PFSK-1 (cell line): ENCODE measurements around the gene SVIP.

Experiments used
- FOXP2 ChIP-seq: optimal IDR thresholded peaks from 2 replicates; pipeline ENCODE3; 2011; ENCODE audit warnings: borderline replicate concordance, control low read depth, inconsistent platforms; ENCODE audit not compliant: insufficient read depth; ENCODE audit errors: extremely low read length, extremely low read depth
- POLR2AphosphoS5 ChIP-seq: IDR thresholded peaks from 2 replicates; pipeline ENCODE4 v1.6.1; 2012; ENCODE audit warnings: low read depth, mild to moderate bottlenecking, control low read depth, low read length, moderate library complexity
- SIN3A ChIP-seq: IDR thresholded peaks from 2 replicates; pipeline ENCODE4 v1.6.1; 2012; ENCODE audit warnings: mild to moderate bottlenecking, low read length, moderate library complexity, borderline replicate concordance; ENCODE audit not compliant: insufficient read depth
- TAF1 ChIP-seq: IDR thresholded peaks from 2 replicates; pipeline ENCODE4 v1.6.1; 2012; ENCODE audit warnings: low read length, control low read depth, borderline replicate concordance; ENCODE audit not compliant: insufficient read depth
- TF ChIP-seq, protein P1 (sequence below), 2 experiments: IDR thresholded peaks; 2 replicates each; pipeline versions ENCODE4 v1.6.1 to v1.8.0; 2011 to 2012; ENCODE audit warnings: low read depth in 2 of 2, low read length in 2 of 2, control low read depth in 1 of 2, inconsistent platforms in 1 of 2, mild to moderate bottlenecking in 1 of 2, moderate library complexity in 1 of 2; ENCODE audit not compliant: insufficient read depth in 1 of 2

The SVIP gene

DNA sequence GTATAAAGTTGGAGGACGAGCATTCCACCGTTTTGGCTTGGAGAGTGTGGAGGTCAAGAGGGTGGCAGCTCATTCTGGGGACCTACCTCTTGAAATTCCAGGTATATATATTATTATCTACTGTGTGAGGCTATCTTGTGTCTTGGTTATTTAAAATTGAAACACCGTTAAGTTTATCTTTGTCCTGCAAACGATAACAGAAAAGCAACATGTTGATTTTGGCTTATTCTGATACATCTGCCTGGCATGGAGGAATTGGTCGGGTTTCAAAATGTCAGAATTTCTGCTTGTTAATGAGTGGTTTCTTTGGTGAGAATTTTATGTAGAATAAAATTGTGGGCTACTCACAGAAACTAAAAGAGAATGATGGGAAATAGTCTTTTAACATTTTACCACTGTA is 54.4 kb downstream of the SVIP start:
- TF ChIP-seq POLR2AphosphoS5 (no peak), FOXP2 (no peak), TAF1 (no peak), SIN3A (no peak)
- TF ChIP-seq, protein P1, sequence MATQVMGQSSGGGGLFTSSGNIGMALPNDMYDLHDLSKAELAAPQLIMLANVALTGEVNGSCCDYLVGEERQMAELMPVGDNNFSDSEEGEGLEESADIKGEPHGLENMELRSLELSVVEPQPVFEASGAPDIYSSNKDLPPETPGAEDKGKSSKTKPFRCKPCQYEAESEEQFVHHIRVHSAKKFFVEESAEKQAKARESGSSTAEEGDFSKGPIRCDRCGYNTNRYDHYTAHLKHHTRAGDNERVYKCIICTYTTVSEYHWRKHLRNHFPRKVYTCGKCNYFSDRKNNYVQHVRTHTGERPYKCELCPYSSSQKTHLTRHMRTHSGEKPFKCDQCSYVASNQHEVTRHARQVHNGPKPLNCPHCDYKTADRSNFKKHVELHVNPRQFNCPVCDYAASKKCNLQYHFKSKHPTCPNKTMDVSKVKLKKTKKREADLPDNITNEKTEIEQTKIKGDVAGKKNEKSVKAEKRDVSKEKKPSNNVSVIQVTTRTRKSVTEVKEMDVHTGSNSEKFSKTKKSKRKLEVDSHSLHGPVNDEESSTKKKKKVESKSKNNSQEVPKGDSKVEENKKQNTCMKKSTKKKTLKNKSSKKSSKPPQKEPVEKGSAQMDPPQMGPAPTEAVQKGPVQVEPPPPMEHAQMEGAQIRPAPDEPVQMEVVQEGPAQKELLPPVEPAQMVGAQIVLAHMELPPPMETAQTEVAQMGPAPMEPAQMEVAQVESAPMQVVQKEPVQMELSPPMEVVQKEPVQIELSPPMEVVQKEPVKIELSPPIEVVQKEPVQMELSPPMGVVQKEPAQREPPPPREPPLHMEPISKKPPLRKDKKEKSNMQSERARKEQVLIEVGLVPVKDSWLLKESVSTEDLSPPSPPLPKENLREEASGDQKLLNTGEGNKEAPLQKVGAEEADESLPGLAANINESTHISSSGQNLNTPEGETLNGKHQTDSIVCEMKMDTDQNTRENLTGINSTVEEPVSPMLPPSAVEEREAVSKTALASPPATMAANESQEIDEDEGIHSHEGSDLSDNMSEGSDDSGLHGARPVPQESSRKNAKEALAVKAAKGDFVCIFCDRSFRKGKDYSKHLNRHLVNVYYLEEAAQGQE (IDR thresholded peaks at IDR 0.05; ENCODE audit: insufficient read depth in 1 of 2, low read depth in 2 of 2, low read length in 2 of 2): no peak

DNA sequence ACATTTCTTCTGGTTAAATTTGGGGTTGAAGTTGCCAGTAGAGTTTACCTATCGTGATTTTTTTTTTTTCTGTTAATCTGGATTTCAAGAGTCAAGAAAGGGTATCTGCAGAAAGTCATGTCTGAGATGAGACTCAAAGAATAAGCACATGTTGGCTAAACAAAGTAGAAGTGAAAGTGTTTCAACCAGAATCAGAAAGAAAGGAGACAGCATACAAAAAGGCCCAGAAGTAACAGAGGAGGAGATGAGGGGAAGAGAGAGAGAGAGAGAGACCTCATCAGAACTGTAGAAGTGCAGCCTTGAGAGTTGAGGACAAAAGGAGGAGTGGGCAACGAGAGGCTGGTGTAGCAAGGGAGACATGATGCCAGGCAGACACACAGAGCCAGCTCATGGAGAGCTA is 54.9 kb downstream of the SVIP start:
- TF ChIP-seq TAF1 (no peak), SIN3A (no peak), FOXP2 (no peak), POLR2AphosphoS5 (no peak)
- TF ChIP-seq, protein P1 (IDR thresholded peaks at IDR 0.05; ENCODE audit: insufficient read depth in 1 of 2, low read depth in 2 of 2, low read length in 2 of 2): no peak

DNA sequence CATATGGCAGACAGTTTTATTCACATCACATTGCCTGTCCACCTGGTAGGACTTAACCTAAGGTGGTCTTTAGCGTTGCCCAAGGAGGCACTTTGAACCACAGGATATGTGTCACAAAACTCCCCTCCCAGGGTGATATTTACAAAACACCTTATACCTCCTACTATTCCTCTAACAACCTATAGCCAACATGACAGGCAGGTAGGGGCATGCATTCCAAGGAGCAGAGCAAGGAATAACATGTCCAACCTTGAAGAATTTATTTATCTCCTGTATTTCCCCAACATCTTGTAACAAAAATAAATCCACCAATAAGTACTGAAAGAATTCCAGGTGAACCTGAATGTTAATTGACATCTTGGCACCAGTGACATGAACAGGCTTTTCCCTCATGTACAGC is 60.5 kb downstream of the SVIP start:
- TF ChIP-seq, protein P1 (IDR thresholded peaks at IDR 0.05; ENCODE audit: insufficient read depth in 1 of 2, low read depth in 2 of 2, low read length in 2 of 2): no peak
- TF ChIP-seq POLR2AphosphoS5: no peak
- no peak for TF ChIP-seq SIN3A
- TF ChIP-seq FOXP2: no peak
- no peak for TF ChIP-seq TAF1
